HepG2 (cell line): ENCODE measurements around the gene BCAS3.

Experiments
- BHLHE40 ChIP-seq: IDR thresholded peaks from 2 replicates; pipeline ENCODE4 v1.6.1; 2011; ENCODE audit warnings: low read length, improper control_type of control experiment
- EP300 ChIP-seq, 3 experiments: sonication (generic) in 1 of 3; formaldehyde crosslinking in 1 of 3; IDR thresholded peaks; 2 replicates each; pipeline versions ENCODE4 v1.5.1 to v1.6.1; 2011 to 2020; ENCODE audit warnings: low read depth in 2 of 3, low read length in 2 of 3, borderline replicate concordance in 1 of 3, improper control_type of control experiment in 1 of 3, mild to moderate bottlenecking in 1 of 3, missing genetic modification reagents in 1 of 3, moderate library complexity in 1 of 3
- HMGA1 ChIP-seq: sonication (generic); formaldehyde crosslinking; conservative IDR thresholded peaks from 2 replicates; pipeline ENCODE4 v1.4.0; 2020; ENCODE audit warnings: missing genetic modification reagents
- MAFK ChIP-seq, 2 experiments: IDR thresholded peaks in 1 of 2; conservative IDR thresholded peaks in 1 of 2; 2 replicates each; pipeline ENCODE4 v1.6.1; 2011; ENCODE audit warnings: improper control_type of control experiment in 2 of 2, low read length in 2 of 2
- PAF1 ChIP-seq: IDR thresholded peaks from 2 replicates; pipeline ENCODE4 v1.6.1; 2016; ENCODE audit warnings: missing genetic modification reagents, missing compliant biosample characterization
- RBAK ChIP-seq: sonication (generic); formaldehyde crosslinking; IDR thresholded peaks from 2 replicates; pipeline ENCODE4 v1.5.1; 2020; ENCODE audit warnings: mild to moderate bottlenecking, missing genetic modification reagents
- ZFP62 ChIP-seq: sonication (generic); formaldehyde crosslinking; IDR thresholded peaks from 2 replicates; pipeline ENCODE4 v1.4.0; 2020; ENCODE audit warnings: missing genetic modification reagents
- ZNF558 ChIP-seq: sonication (generic); formaldehyde crosslinking; IDR thresholded peaks from 2 replicates; pipeline ENCODE4 v1.9.0; 2022; ENCODE audit warnings: mild to moderate bottlenecking, missing genetic modification reagents, borderline replicate concordance
- TF ChIP-seq, protein P1 (sequence below): IDR thresholded peaks from 2 replicates; pipeline ENCODE4 v1.6.1; 2012; ENCODE audit warnings: inconsistent platforms
- TF ChIP-seq, protein P2 (sequence below): sonication (generic); formaldehyde crosslinking; IDR thresholded peaks from 2 replicates; pipeline ENCODE4 v1.5.0; 2020; ENCODE audit warnings: mild to moderate bottlenecking, missing genetic modification reagents, moderate library complexity
- TF ChIP-seq, protein P3 (sequence below): sonication (generic); formaldehyde crosslinking; IDR thresholded peaks from 2 replicates; pipeline ENCODE4 v1.9.0; 2022; ENCODE audit warnings: missing genetic modification reagents, mild to moderate bottlenecking, borderline replicate concordance

DNA sequence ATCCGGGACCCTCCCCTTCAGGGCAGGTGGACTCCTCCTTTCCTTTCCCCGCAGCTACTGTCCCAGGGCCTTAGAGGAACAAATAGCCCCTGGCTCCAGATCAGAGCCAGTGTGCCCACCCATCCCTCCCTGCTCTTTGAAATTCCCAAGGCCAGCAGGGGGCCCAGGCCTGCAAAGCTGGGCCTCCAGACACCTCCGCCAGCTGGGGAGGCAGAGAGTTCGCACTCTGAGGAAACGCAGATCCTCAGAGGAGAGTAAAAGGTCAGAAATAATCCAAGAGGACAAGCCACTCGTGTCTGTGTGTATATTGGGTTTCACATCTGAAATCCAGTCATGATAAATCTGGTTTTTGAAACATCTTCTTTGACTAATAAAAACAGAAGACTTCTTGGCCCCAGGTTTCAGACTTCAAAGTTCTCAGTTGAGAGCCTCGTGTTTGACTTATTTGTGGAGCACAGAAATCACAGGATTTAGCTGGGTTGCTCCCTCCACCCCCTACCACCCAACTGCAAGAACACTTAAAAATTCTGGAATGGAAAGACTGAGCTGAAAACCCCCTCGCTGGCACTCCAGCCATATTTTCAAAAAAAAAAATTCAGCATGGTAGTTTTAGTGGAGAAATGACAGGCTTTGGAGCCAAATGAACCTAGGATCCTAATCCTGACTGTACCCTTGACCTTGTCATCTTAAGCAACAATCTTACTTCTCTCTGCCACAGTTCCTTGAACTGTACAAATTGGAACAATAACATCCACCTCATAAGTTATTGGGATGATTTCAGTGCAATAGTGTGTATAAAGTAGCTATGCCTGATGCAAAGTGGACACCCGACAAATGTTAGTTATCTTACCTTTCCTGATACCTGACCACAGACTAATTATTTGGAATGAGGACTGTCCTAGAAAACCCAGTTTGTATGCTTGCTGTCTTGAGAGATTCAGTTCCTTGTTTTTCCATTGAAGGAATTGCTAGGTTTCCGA is 677.5 kb downstream of the BCAS3 start:
- no peak for TF ChIP-seq RBAK (CRISPR knock-in tag)
- TF ChIP-seq, protein P1, sequence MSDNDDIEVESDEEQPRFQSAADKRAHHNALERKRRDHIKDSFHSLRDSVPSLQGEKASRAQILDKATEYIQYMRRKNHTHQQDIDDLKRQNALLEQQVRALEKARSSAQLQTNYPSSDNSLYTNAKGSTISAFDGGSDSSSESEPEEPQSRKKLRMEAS, result no peak
- no peak for TF ChIP-seq MAFK (conservative IDR thresholded peaks at IDR 0.05 in 1 of 2, IDR thresholded peaks at IDR 0.05 in 1 of 2; ENCODE audit: low read length in 2 of 2)
- TF ChIP-seq EP300 (IDR thresholded peaks at IDR 0.05; ENCODE audit: low read depth in 2 of 2, low read length in 2 of 2), result no peak
- TF ChIP-seq EP300 (CRISPR knock-in tag; IDR thresholded peaks at IDR 0.05; ENCODE audit: borderline replicate concordance), result no peak
- no peak for TF ChIP-seq BHLHE40
- no peak for TF ChIP-seq ZNF558
- no peak for TF ChIP-seq ZFP62 (CRISPR knock-in tag)
- TF ChIP-seq PAF1 (CRISPR knock-in tag), result no peak
- TF ChIP-seq, protein P2, sequence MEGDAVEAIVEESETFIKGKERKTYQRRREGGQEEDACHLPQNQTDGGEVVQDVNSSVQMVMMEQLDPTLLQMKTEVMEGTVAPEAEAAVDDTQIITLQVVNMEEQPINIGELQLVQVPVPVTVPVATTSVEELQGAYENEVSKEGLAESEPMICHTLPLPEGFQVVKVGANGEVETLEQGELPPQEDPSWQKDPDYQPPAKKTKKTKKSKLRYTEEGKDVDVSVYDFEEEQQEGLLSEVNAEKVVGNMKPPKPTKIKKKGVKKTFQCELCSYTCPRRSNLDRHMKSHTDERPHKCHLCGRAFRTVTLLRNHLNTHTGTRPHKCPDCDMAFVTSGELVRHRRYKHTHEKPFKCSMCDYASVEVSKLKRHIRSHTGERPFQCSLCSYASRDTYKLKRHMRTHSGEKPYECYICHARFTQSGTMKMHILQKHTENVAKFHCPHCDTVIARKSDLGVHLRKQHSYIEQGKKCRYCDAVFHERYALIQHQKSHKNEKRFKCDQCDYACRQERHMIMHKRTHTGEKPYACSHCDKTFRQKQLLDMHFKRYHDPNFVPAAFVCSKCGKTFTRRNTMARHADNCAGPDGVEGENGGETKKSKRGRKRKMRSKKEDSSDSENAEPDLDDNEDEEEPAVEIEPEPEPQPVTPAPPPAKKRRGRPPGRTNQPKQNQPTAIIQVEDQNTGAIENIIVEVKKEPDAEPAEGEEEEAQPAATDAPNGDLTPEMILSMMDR, result peak; percentile 48
- TF ChIP-seq, protein P3, sequence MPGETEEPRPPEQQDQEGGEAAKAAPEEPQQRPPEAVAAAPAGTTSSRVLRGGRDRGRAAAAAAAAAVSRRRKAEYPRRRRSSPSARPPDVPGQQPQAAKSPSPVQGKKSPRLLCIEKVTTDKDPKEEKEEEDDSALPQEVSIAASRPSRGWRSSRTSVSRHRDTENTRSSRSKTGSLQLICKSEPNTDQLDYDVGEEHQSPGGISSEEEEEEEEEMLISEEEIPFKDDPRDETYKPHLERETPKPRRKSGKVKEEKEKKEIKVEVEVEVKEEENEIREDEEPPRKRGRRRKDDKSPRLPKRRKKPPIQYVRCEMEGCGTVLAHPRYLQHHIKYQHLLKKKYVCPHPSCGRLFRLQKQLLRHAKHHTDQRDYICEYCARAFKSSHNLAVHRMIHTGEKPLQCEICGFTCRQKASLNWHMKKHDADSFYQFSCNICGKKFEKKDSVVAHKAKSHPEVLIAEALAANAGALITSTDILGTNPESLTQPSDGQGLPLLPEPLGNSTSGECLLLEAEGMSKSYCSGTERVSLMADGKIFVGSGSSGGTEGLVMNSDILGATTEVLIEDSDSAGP (CRISPR knock-in tag), result no peak
- TF ChIP-seq HMGA1 (CRISPR knock-in tag), result no peak
